PFSK-1 (cell line): ENCODE data around the gene AP3B1.

Experiments
- POLR2AphosphoS5 ChIP-seq: IDR thresholded peaks from 2 replicates; pipeline ENCODE4 v1.6.1; 2012; ENCODE audit warnings: low read depth, mild to moderate bottlenecking, control low read depth, low read length, moderate library complexity
- TAF1 ChIP-seq: IDR thresholded peaks from 2 replicates; pipeline ENCODE4 v1.6.1; 2012; ENCODE audit warnings: low read length, control low read depth, borderline replicate concordance; ENCODE audit not compliant: insufficient read depth

DNA sequence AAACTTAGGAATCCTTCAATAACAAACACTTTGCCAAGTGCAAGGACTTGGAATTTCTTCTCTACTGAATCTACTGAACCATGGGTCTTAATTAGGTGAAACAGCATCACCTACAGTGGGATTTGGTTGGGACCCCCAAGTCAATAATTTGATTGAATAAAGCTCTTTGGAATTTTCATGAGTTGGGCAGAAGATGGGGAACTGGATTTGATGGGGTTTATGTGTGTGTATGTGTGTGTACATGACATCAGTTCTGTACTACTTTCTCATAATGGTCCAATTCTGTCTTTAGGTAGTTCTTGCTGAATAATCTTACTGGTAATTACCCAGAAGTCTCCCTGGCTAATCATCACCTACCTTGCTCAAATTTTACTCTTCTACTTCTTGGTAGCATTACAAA is 319.9 kb downstream of the AP3B1 start:
- TF ChIP-seq POLR2AphosphoS5 (no peak), TAF1 (no peak)
